Peyer's patch (tissue), 4 donors: Measurements from ENCODE around the gene OXNAD1. TPM values are rescaled to one million over a fixed set of nuclear protein-coding genes. Genes with fewer than 3 reads are reported as not detected.

ENCODE experiments used
- DNase-seq, 3 donors: peaks; one replicate each; pipeline ENCODE4 v3.0.0-alpha.2; 2017 to 2019
- H3K27ac ChIP-seq, 4 donors: fragments of 200-600 bp; sonication (generic); one replicate each; pipeline ENCODE4 v1.5.1; 2016 to 2019
- H3K27me3 ChIP-seq, 2 donors: fragments of 200-600 bp; sonication (generic); one replicate each; pipeline ENCODE4 v1.5.1; 2019
- H3K36me3 ChIP-seq, 3 donors: fragments of 200-600 bp; sonication (generic); one replicate each; pipeline ENCODE4 v1.5.1; 2016 to 2019
- H3K4me1 ChIP-seq, 4 donors: fragments of 200-600 bp; sonication (generic); one replicate each; pipeline ENCODE4 v1.5.1; 2016 to 2019
- H3K4me3 ChIP-seq, 4 donors: fragments of 200-600 bp; sonication (generic); 1 replicate in 3 of 4; 2 replicates in 1 of 4; pipeline ENCODE4 v1.5.1; 2016 to 2019; ENCODE audit warnings: mild to moderate bottlenecking in 1 of 4
- H3K9me3 ChIP-seq, 4 donors: fragments of 200-600 bp; sonication (generic); one replicate each; pipeline ENCODE4 v1.5.1; 2016 to 2019; ENCODE audit warnings: mild to moderate bottlenecking in 1 of 4
- CTCF ChIP-seq, 6 experiments: fragments of 450-650 bp in 4 of 6; fragments of 200-600 bp in 2 of 6; sonication (generic) in 1 of 6; IDR thresholded peaks; one replicate each; pipeline ENCODE4 v1.5.1; 2017 to 2019; ENCODE audit warnings: antibody characterized with exemption in 6 of 6, mild to moderate bottlenecking in 3 of 6, moderate library complexity in 1 of 6
- POLR2A ChIP-seq, 2 donors: fragments of 450-650 bp; IDR thresholded peaks; one replicate each; pipeline ENCODE4 v1.5.1; 2017; ENCODE audit warnings: antibody characterized with exemption in 2 of 2, mild to moderate bottlenecking in 2 of 2, moderate library complexity in 2 of 2
- total RNA-seq, 4 donors: library from RNA; depleted of rRNA; stranded (reverse); fragments of >200 nt; gene quantifications; one replicate each; pipeline ENCODE4 v1.1.0, GENCODE V29; 2016

Gene OXNAD1
- total RNA-seq, 4 donors from 2014 or later = 44.5 to 45.8 (median 45.2) TPM

- no peak for TF ChIP-seq POLR2A (IDR thresholded peaks at IDR 0.05)
- TF ChIP-seq CTCF (IDR thresholded peaks at IDR 0.05) = no peak
- H3K36me3 ChIP-seq = no peaks in the 10 kb centered on the region
- no peak overlapping the region for H3K4me3 ChIP-seq
- H3K27ac ChIP-seq = no peak overlapping the region
- H3K27me3 ChIP-seq = no peaks in the 10 kb centered on the region
- no peak for DNase-seq
- H3K4me1 ChIP-seq = no peaks in the 10 kb centered on the region
- H3K9me3 ChIP-seq = no peaks in the 10 kb centered on the region
These were observed 40.7 kb upstream of the OXNAD1 start for GRCh38 chr3:16224325-16224724.

- no peaks in the 10 kb centered on the region for H3K36me3 ChIP-seq
- H3K4me1 ChIP-seq = no peaks in the 10 kb centered on the region
- no peak for DNase-seq
- TF ChIP-seq CTCF (IDR thresholded peaks at IDR 0.05) (no peak), POLR2A (IDR thresholded peaks at IDR 0.05) (no peak)
- no peaks in the 10 kb centered on the region for H3K27me3 ChIP-seq
- no peaks in the 10 kb centered on the region for H3K9me3 ChIP-seq
- H3K4me3 ChIP-seq = no peak overlapping the region
- H3K27ac ChIP-seq = no peak overlapping the region
These were observed 37.4 kb upstream of the OXNAD1 start for GRCh38 chr3:16227566-16227965.

- Histone ChIP-seq H3K27me3 (no peaks in the 10 kb centered on the region), H3K4me1 (no peaks in the 10 kb centered on the region), H3K9me3 (no peaks in the 10 kb centered on the region), H3K36me3 (no peaks in the 10 kb centered on the region), H3K27ac (no peak overlapping the region), H3K4me3 (no peak overlapping the region)
- no peak for DNase-seq
- TF ChIP-seq POLR2A (IDR thresholded peaks at IDR 0.05) (no peak), CTCF (IDR thresholded peaks at IDR 0.05) (no peak)
These were observed 35.3 kb upstream of the OXNAD1 start for GRCh38 chr3:16229681-16230080.

- TF ChIP-seq CTCF (IDR thresholded peaks at IDR 0.05) = no peak
- TF ChIP-seq POLR2A (IDR thresholded peaks at IDR 0.05) = no peak
These were observed 33.0 kb upstream of the OXNAD1 start for GRCh38 chr3:16231983-16232382.

GRCh38 chr3:16233806-16234205 is 31.2 kb upstream of the OXNAD1 start:
- H3K27me3 ChIP-seq = no peaks in the 10 kb centered on the region
- DNase-seq = no peak
- H3K36me3 ChIP-seq = no peaks in the 10 kb centered on the region
- H3K4me3 ChIP-seq = no peak overlapping the region
- no peaks in the 10 kb centered on the region for H3K9me3 ChIP-seq
- no peak for TF ChIP-seq CTCF (IDR thresholded peaks at IDR 0.05)
- TF ChIP-seq POLR2A (IDR thresholded peaks at IDR 0.05) = no peak
- H3K27ac ChIP-seq = no peak overlapping the region
- H3K4me1 ChIP-seq = no peaks in the 10 kb centered on the region

More at GRCh38 chr3:16231983-16232382, 33.0 kb upstream of the OXNAD1 start:
- Histone ChIP-seq H3K4me1 (no peaks in the 10 kb centered on the region), H3K27me3 (no peaks in the 10 kb centered on the region), H3K4me3 (no peak overlapping the region), H3K36me3 (no peaks in the 10 kb centered on the region), H3K9me3 (no peaks in the 10 kb centered on the region), H3K27ac (no peak overlapping the region)
- no peak for DNase-seq

- no peak for TF ChIP-seq CTCF (IDR thresholded peaks at IDR 0.05)
- no peak for TF ChIP-seq POLR2A (IDR thresholded peaks at IDR 0.05)
- Histone ChIP-seq H3K4me3 (no peak overlapping the region), H3K36me3 (no peaks in the 10 kb centered on the region), H3K27me3 (no peaks in the 10 kb centered on the region), H3K4me1 (no peaks in the 10 kb centered on the region), H3K27ac (no peak overlapping the region), H3K9me3 (no peaks in the 10 kb centered on the region)
- no peak for DNase-seq
These were observed 30.7 kb upstream of the OXNAD1 start for GRCh38 chr3:16234281-16234680.
